CD14-positive monocyte (primary cell): ENCODE measurements around the gene FKTN. TPM values are rescaled to one million over a fixed set of nuclear protein-coding genes. Genes with fewer than 3 reads are reported as not detected.

Experiments
- DNase-seq, 3 donors: peaks; one replicate each; pipeline ENCODE4 v3.0.0-alpha.2; 2011 to 2022
- H2AFZ ChIP-seq: 2 replicates; pipeline ENCODE4 v1.6.0; 2012; ENCODE audit warnings: mild to moderate bottlenecking, low read depth, low read length, inconsistent platforms; ENCODE audit not compliant: insufficient read depth, poor library complexity, severe bottlenecking
- H3K27ac ChIP-seq, 2 donors: 1 replicate in 1 of 2; 2 replicates in 1 of 2; pipeline ENCODE4 v1.5.1; 2012 to 2013; ENCODE audit warnings: low read length in 2 of 2, control low read depth in 1 of 2, inconsistent platforms in 1 of 2, low read depth in 1 of 2, mild to moderate bottlenecking in 1 of 2
- H3K27me3 ChIP-seq, 2 donors: one replicate each; pipeline versions ENCODE4 v1.6.0 to v1.6.1; 2011 to 2013; ENCODE audit warnings: low read length in 2 of 2; ENCODE audit not compliant: control insufficient read depth in 2 of 2, insufficient read depth in 2 of 2
- H3K36me3 ChIP-seq, 2 donors: replicated peaks in 1 of 2; 1 replicate in 1 of 2; 2 replicates in 1 of 2; pipeline versions ENCODE4 v1.5.1 to v1.6.1; 2012 to 2013; ENCODE audit warnings: low read length in 2 of 2, control low read depth in 1 of 2, inconsistent platforms in 1 of 2, mild to moderate bottlenecking in 1 of 2; ENCODE audit not compliant: insufficient read depth in 2 of 2, control insufficient read depth in 1 of 2
- H3K4me1 ChIP-seq, 2 donors: 1 replicate in 1 of 2; 2 replicates in 1 of 2; pipeline versions ENCODE4 v1.5.1 to v1.6.1; 2012 to 2013; ENCODE audit warnings: low read length in 2 of 2, control low read depth in 1 of 2, inconsistent platforms in 1 of 2, mild to moderate bottlenecking in 1 of 2, moderate library complexity in 1 of 2; ENCODE audit not compliant: insufficient read depth in 2 of 2, control insufficient read depth in 1 of 2
- H3K4me2 ChIP-seq: replicated peaks from 2 replicates; pipeline ENCODE3; 2012; ENCODE audit warnings: low read length, moderate library complexity, mild to moderate bottlenecking; ENCODE audit not compliant: poor library complexity, severe bottlenecking; ENCODE audit errors: extremely low read depth
- H3K4me3 ChIP-seq, 3 experiments: fragments of 200-600 bp in 1 of 3; sonication (generic) in 1 of 3; replicated peaks in 1 of 3; 1 replicate in 2 of 3; 2 replicates in 1 of 3; pipeline ENCODE4 v1.5.1; 2011 to 2013; ENCODE audit warnings: low read length in 3 of 3, mild to moderate bottlenecking in 3 of 3, control low read depth in 2 of 3, low read depth in 2 of 3, inconsistent platforms in 1 of 3, moderate library complexity in 1 of 3
- H3K79me2 ChIP-seq: 2 replicates; pipeline ENCODE4 v1.6.0; 2012; ENCODE audit warnings: mild to moderate bottlenecking, control low read depth, inconsistent platforms, low read length, moderate library complexity; ENCODE audit not compliant: insufficient read depth
- H3K9ac ChIP-seq: 2 replicates; pipeline ENCODE4 v1.6.0; 2017; ENCODE audit warnings: low read length, mild to moderate bottlenecking; ENCODE audit not compliant: insufficient read depth, poor library complexity, severe bottlenecking
- H3K9me3 ChIP-seq, 2 donors: replicated peaks in 1 of 2; 1 replicate in 1 of 2; 2 replicates in 1 of 2; pipeline versions ENCODE4 v1.5.1 to v1.6.1; 2012 to 2013; ENCODE audit warnings: low read length in 2 of 2, control low read depth in 1 of 2; ENCODE audit not compliant: control insufficient read depth in 1 of 2, insufficient read depth in 1 of 2
- H4K20me1 ChIP-seq: 2 replicates; pipeline ENCODE4 v1.6.0; 2012; ENCODE audit warnings: mild to moderate bottlenecking, low read length, control low read depth, moderate library complexity; ENCODE audit not compliant: insufficient read depth
- H3K27ac Mint-ChIP-seq, 7 donors: one replicate each; pipeline ENCODE4 v1.8.0; 2020; ENCODE audit warnings: mild to moderate bottlenecking in 7 of 7, mixed read lengths in 7 of 7, moderate library complexity in 6 of 7, inconsistent platforms in 2 of 7
- H3K27me3 Mint-ChIP-seq, 3 donors: one replicate each; pipeline ENCODE4 v1.8.0; 2021 to 2022; ENCODE audit warnings: low read depth in 3 of 3, mild to moderate bottlenecking in 3 of 3, mixed read lengths in 3 of 3, moderate library complexity in 3 of 3, inconsistent platforms in 1 of 3
- H3K36me3 Mint-ChIP-seq, 2 donors: one replicate each; pipeline ENCODE4 v1.8.0; 2020; ENCODE audit warnings: mixed read lengths in 2 of 2, inconsistent platforms in 1 of 2, mild to moderate bottlenecking in 1 of 2
- H3K4me1 Mint-ChIP-seq: one replicate; pipeline ENCODE4 v1.8.0; 2020; ENCODE audit warnings: mild to moderate bottlenecking, mixed read lengths
- H3K4me3 Mint-ChIP-seq, 2 donors: one replicate each; pipeline ENCODE4 v1.8.0; 2020; ENCODE audit warnings: mild to moderate bottlenecking in 2 of 2, mixed read lengths in 2 of 2, moderate library complexity in 1 of 2
- H3K9me3 Mint-ChIP-seq, 7 donors: one replicate each; pipeline ENCODE4 v1.8.0; 2020 to 2022; ENCODE audit warnings: mixed read lengths in 7 of 7, mild to moderate bottlenecking in 6 of 7, moderate library complexity in 6 of 7, inconsistent platforms in 2 of 7
- WGBS: methylation state at CpG from one replicate; pipeline ENCODE4 v1.1.5; 2013; ENCODE audit warnings: missing lambda C conversion rate; ENCODE audit not compliant: insufficient coverage; 5-methylcytosine and 5-hydroxymethylcytosine counted together
- intact Hi-C, 2 donors: fragments of 100-400 bp; cut with micrococcal nuclease; formaldehyde crosslinking; loops; one replicate each; pipeline versions ENCODE4 v1.15.0 to v1.15.1; 2023
- polyA plus RNA-seq, 3 donors: library from polyadenylated mRNA; depleted of rRNA in 1 of 3; unstranded in 2 of 3; stranded (reverse) in 1 of 3; fragments of 300-500 nt in 2 of 3; fragments of >200 nt in 1 of 3; fragmentation: Illumina TruSeq in 2 of 3; gene quantifications; 1 replicate in 2 of 3; 2 replicates in 1 of 3; pipeline ENCODE4 v1.2.3, GENCODE V29; 2012 to 2021
- TF ChIP-seq, protein P1 (sequence below): fragments of 200-600 bp; IDR thresholded peaks from one replicate; pipeline ENCODE4 v1.8.0; 2022; ENCODE audit warnings: antibody characterized with exemption, mild to moderate bottlenecking

The FKTN gene
- polyA plus RNA-seq, 3 donors, result 1.7 to 3.2 (median 2.7) TPM

DNA sequence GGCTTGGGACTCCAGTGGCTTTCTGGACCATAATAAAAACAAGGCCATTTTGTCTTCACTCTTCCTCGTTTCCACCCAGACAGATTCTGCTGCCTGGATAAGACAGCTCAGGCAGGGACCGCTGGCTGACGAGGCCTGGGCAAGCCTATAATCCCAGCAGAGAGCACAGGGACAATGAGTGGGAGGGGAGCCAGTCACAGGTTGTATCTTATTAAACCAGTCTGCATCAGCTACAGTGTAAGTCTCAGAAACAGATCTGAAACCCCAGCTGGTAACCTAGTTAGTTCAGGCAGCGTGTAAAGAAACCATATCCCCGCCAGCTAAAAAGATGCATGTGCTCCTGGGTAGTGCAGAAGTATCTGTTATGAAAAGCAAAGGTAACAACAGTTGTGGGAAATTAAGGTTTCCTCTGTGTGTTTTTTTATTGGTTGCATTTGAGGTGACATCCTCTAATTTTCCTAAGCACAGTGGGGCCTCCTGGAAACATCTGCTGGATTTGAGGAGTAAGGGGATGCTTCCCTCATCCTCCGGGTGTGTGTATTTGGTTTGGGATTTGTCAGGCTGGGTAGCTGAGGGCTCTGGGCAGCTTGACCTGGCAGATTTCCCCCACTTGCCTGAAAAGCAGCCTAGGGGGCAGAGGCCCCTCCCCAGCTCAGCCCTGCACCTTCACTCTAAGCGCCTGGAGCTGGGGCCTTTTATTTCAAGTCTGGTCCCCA lies 89.1 kb downstream of the FKTN start:
- Mint-ChIP-seq H3K4me1 (no peaks in the 10 kb centered on the region), H3K4me3 (no peak overlapping the region), H3K36me3 (no peaks in the 10 kb centered on the region), H3K27me3 (peaks cover 0 to 4% (median 0%) of the 10 kb centered on the region in 3 donors), H3K27ac (no peak overlapping the region), H3K9me3 (peaks cover 0 to 1% (median 0%) of the 10 kb centered on the region in 7 donors)
- Histone ChIP-seq H3K4me1 (no peaks in the 10 kb centered on the region), H3K36me3 (no peaks in the 10 kb centered on the region), H3K79me2 (no peaks in the 10 kb centered on the region), H3K9me3 (no peaks in the 10 kb centered on the region), H2AFZ (no peak overlapping the region), H3K27me3 (no peaks in the 10 kb centered on the region), H3K4me3 (no peak overlapping the region), H4K20me1 (no peaks in the 10 kb centered on the region), H3K4me2 (no peak overlapping the region), H3K9ac (no peak overlapping the region), H3K27ac (no peak overlapping the region)
- DNase-seq, result no peak
- intact Hi-C loops, result no loop called here
- 100% methylated on average over 3 of the region's 7 CpGs for WGBS
- TF ChIP-seq, protein P1, sequence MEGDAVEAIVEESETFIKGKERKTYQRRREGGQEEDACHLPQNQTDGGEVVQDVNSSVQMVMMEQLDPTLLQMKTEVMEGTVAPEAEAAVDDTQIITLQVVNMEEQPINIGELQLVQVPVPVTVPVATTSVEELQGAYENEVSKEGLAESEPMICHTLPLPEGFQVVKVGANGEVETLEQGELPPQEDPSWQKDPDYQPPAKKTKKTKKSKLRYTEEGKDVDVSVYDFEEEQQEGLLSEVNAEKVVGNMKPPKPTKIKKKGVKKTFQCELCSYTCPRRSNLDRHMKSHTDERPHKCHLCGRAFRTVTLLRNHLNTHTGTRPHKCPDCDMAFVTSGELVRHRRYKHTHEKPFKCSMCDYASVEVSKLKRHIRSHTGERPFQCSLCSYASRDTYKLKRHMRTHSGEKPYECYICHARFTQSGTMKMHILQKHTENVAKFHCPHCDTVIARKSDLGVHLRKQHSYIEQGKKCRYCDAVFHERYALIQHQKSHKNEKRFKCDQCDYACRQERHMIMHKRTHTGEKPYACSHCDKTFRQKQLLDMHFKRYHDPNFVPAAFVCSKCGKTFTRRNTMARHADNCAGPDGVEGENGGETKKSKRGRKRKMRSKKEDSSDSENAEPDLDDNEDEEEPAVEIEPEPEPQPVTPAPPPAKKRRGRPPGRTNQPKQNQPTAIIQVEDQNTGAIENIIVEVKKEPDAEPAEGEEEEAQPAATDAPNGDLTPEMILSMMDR, result no peak

DNA sequence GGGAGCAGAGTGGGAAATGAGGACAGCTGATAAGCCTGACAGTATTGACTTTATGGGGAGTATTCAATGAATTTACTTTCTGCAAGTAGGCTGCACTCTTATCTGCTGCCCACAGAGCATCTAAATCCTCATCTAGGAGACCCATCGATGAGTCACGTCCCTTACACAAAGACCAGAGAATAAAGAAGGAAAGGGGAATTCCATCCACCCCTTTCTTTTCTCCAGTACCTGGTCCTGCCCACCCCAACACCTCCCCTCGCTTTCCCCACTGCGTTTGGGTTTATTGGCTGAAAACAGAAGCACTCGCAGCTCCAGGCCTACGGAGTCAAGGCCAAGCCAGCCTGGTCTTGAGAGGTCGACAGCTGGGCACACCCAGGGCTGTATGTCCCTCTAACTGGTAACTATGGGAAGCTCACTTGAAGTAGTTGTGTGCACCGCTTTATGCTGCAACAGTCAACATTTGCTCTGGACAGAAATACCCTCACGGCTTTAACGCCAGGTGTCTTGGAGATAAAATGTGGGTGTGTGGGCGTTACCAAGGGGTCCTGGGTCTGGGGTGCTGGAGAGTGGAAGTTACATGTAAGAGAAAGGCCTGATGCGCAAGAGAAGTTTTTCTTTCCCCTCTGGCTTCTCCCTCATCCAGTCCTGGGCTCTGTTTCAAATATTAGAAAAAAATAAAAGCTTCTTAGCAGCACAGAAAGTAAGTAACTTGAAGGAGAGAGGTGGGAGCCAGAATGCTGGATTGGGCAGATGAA lies 89.8 kb downstream of the FKTN start:
- peaks cover 0 to 1% (median 0%) of the 10 kb centered on the region in 7 donors for H3K9me3 Mint-ChIP-seq
- H3K27ac ChIP-seq, result no peak overlapping the region
- TF ChIP-seq, protein P1, result no peak
- no peak overlapping the region for H3K9ac ChIP-seq
- no peaks in the 10 kb centered on the region for H3K36me3 ChIP-seq
- intact Hi-C loops, result no loop called here
- DNase-seq, result no peak
- no peaks in the 10 kb centered on the region for H3K79me2 ChIP-seq
- no peak overlapping the region for H3K4me3 Mint-ChIP-seq
- peaks cover 0 to 4% (median 2%) of the 10 kb centered on the region in 3 donors for H3K27me3 Mint-ChIP-seq
- H4K20me1 ChIP-seq, result no peaks in the 10 kb centered on the region
- no peak overlapping the region for H3K27ac Mint-ChIP-seq
- no peak overlapping the region for H3K4me2 ChIP-seq
- no peak overlapping the region for H3K4me3 ChIP-seq
- no peaks in the 10 kb centered on the region for H3K36me3 Mint-ChIP-seq
- 94% methylated on average over 9 of the region's 12 CpGs for WGBS
- no peaks in the 10 kb centered on the region for H3K4me1 Mint-ChIP-seq
- H2AFZ ChIP-seq, result no peak overlapping the region
- no peaks in the 10 kb centered on the region for H3K4me1 ChIP-seq
- H3K27me3 ChIP-seq, result no peaks in the 10 kb centered on the region
- no peaks in the 10 kb centered on the region for H3K9me3 ChIP-seq
